Dermis blood vessel endothelial cell (primary cell): Measurements from ENCODE around the gene LTN1. TPM values are rescaled to one million over a fixed set of nuclear protein-coding genes. Genes with fewer than 3 reads are reported as not detected.
A peak's percentile ranks its signal among the peaks of the same experiment; 100 is the strongest.

Experiments used
- DNase-seq: peaks from one replicate; pipeline ENCODE4 v3.0.0; 2010
- total RNA-seq: library from RNA; depleted of rRNA; stranded (reverse); fragments of >200 nt; gene quantifications from 2 replicates; pipeline ENCODE4 v1.2.3, GENCODE V29; 2014

The LTN1 gene
- total RNA-seq, 1 donor from 2014 or later = 34.0 TPM

DNA sequence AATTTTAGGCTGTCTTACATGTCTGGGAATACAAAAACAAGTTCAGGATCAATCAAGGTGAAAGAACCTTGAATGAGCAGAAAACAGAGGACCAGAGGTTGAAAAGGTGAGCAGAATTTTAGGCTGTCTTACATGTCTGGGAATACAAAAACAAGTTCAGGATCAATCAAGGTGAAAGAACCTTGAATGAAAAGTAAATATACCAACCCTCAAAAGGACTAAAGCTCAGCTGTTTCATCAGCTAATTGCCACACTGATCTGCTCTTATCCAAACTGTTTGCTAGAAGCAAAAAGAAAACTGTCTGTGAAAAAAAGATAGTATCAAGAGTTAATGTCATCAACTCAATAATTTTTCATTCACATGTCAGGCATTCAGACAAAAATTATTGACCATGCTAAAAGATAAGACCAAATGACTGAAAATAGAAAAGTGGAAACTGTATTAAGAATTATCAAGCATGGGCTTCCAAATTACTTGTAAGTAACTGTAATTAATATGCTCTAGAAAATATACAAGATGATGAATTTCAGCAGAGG lies 69.2 kb downstream of the LTN1 start:
- DNase-seq = no peak

GRCh38 chr21:28922368-28922767 lies 70.3 kb downstream of the LTN1 start:
- no peak for DNase-seq

DNA sequence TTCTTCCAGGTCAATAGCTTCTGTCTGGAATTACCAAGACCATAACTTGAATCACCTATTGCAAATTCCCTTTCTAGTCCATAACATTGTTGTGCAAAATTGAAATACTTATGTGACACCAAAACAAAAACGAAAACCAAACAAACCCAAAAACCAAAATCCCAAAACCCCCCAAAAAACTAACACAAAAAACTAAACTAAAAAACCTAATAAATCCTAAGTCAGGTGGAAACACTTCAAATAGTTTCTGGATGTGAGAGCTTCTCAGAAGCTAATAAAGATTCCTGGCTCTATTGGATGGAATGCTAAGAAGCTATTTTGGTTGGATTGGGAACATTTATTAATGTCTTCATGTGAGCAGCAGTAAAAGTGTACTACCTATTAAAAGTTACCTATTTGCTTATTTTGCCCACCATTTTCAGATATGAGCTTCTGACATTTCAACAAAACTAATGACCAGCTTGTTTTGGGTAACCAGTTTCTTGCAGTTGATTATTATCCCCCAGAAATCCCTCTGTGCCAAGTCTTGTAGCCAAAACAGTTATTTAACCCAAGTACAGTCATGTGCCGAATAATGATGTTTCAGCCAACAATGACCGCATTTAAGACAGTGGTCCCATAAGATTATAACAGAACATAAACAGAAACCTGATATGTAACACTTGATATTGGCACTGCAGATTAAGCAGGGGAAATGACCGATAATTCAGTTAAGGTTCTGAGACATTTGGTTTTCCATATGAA lies 76.4 kb downstream of the LTN1 start:
- DNase-seq = no peak

DNA sequence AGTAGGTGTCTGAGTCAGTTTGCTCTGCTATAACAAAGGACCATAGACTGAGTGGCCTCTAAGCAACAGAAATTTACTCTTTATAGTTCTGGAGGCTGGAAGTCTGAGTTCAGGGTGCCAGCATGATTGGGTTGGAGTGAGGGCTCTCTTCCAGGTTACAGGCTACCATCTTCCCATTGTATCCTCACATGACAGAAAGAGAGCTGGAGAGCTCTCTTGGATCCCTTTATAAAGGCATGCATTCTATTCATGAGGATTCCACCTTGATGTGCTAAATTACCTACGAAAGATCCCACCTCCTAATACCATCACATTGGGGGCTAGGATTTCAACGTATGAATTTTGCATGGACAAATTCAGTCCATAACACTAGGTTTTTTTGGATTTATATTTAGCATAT lies 79.6 kb downstream of the LTN1 start:
- DNase-seq = no peak

DNA sequence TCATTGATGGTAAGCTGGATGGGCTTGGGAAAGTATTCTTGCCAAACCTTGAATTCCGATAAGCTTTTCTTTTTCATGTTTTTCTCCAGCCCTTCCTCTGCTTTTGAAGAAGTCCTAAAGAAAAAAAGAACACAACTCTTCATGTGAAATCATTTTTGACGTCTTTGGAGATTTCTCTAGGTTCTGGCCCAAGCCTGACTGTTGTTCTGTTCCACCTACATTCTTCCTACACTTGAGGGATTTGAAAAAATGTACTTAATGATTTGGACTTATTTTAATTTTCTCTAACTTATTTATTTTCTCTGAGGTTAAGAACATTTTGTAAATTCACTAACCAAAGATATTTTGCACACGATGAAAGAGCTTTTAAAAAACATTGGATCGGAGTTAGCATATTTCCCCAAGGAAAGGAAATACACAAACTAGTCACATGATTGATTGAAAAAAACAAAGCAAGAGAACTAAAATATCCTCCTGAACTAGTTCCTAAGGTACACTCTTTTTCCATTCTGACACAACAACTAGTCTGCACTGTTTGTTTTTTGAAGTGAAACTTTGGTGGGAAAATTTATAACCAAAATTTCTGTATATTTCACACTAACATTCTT lies 82.3 kb downstream of the LTN1 start:
- no peak for DNase-seq

DNA sequence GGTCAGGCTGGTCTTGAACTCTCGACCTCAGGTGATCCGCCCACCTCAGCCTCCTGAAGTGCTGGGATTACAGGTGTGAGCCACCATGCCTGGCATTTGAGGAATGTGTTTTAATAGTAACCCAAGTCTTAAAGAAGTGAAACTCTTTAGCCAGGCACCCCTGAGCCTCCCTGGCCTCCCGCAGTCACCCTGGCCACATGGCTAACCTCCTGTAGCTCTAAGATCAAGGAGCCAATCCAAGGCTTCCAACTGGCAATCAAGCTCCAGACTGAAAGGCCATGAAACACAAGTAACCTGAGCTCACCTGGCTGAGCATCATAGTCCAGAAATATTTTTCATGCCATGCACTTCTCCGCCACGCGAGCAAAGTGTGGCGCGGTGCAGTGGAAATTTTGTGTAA lies 84.3 kb downstream of the LTN1 start:
- no peak for DNase-seq

DNA sequence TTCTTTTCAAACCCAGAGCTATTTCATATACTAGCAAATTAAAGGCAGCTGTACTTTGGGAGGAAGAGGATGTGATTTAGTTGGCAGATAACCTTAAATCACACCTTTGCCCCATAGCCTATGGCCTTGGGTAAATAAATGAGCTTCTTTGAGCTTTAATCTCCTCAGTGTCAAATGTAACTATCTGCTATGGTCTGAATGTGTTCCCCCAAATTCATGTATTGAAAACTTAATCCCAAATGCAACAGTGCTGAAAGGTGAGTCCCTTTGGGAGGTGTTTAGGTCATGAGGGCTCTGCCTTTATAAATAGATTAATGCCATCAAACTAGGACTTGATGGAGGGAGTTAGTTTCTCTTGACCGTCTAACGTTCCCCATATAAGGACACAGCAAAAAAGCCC lies 85.8 kb downstream of the LTN1 start:
- no peak for DNase-seq

DNA sequence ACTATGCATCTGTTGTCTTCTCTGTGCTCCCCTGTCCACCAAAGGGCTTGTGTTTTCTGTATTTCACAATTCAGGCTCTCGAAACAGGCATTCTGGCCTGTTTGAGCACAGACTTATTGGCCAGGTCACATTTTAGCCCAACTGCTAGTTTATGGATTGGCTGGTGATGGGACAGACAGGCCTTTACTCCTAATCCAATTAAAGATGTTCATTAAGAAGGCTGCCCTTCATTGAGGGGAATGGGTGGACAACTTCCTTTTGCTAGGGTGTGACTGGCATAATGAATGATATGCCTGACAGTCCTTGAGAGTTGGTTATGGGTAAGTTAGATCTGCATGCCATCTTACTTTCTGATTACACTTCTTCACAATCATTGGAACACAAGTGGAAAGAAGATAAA lies 86.4 kb downstream of the LTN1 start:
- DNase-seq = no peak

DNA sequence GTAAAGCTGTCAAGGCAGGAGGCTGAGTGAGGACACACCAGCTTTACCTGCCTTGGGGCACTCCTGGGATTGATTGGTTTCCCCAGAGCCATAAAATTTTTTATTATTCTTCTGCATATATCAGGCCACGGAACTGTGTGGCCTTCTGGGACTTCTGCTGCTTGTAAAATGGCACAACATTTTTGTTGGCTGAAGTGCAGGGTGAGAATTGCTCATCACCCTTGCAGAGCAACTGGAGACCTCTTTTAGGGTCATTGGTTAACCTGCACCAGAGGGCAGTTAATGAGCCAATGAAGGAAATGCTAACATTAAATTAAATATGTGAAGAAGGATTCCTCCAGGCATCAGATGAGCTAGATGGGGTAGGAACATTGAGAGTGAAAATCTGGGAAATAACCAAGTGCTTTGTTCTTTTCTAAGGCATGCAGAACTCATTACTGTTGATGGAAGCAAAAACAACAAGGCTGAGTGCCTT lies 87.7 kb downstream of the LTN1 start:
- no peak for DNase-seq

DNA sequence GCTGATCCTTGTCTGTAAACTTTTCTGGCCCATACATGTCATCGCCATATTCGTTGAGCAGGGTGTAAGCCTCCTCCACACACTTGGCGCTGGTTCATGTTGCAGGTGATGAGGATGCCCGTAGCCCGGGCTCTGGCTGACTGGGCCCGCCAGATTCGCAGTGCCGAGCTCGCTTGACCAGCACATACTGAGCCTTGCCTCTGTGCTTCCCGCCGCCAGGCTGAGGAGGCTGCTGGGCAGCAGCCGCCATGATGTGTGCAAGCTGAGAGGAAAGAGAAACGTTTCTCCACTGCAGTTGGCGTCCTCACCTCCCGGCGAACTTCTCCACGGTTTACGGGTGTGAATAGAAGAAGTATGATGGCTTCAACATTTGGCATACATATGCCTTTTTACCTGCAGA lies 89.2 kb downstream of the LTN1 start:
- DNase-seq = no peak

DNA sequence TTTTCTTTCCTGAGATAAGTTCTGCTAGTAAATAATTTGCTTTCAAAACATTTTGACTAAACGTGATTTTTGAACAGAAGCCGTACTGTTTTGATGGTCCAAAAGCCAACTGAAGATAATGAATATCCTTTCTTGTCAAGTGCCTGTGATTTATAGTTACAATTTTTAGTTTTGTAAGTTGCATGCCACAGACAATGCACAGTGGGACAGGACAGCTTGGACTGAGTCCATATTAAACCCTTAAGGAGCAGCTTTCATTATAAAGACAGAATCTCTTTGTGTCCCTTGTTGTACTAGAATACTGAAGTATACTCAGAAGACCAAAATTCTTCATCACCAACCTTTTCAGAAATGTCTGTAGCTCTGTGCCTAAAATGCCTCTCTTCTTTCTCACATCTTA lies 92.2 kb downstream of the LTN1 start:
- no peak for DNase-seq

DNA sequence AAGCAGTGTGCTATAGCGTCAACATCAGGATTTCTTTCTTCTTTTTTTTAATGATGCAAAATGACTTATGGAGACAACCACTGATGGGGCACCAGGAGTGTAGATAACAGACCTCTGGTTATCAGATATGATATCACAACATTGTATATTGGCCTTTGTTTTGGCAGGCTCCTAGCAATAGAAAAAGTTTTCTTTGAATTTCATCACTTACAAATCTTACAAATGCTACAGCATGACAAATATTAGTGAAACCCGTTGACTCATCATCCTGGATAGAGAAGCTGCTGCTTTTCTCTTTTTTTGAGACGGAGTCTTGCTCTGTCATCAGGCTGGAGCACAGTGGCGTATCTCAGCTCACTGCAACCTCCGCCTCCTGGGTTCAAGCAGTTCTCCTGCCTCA lies 92.9 kb downstream of the LTN1 start:
- no peak for DNase-seq

GRCh38 chr21:28899220-28899619 lies 93.5 kb downstream of the LTN1 start:
- DNase-seq = no peak

DNA sequence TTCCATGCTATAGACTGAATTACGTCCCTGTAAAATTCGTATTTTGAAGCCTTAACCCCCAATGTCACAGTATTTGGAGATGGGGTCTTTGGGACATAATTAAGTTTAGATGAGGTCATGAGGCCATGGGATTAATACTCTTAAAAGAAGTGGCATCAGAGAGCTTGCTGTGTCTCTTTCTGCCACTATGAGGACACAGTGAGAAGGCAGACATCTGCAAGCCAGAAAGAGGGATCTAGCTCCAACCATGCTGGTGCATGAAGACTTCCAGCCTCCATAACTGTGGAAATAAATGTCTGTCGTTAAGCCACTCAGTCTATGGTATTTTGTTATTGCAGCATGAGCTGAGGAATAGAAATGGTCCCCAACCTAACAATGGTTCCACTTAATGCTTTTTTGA lies 99.0 kb downstream of the LTN1 start:
- no peak for DNase-seq

DNA sequence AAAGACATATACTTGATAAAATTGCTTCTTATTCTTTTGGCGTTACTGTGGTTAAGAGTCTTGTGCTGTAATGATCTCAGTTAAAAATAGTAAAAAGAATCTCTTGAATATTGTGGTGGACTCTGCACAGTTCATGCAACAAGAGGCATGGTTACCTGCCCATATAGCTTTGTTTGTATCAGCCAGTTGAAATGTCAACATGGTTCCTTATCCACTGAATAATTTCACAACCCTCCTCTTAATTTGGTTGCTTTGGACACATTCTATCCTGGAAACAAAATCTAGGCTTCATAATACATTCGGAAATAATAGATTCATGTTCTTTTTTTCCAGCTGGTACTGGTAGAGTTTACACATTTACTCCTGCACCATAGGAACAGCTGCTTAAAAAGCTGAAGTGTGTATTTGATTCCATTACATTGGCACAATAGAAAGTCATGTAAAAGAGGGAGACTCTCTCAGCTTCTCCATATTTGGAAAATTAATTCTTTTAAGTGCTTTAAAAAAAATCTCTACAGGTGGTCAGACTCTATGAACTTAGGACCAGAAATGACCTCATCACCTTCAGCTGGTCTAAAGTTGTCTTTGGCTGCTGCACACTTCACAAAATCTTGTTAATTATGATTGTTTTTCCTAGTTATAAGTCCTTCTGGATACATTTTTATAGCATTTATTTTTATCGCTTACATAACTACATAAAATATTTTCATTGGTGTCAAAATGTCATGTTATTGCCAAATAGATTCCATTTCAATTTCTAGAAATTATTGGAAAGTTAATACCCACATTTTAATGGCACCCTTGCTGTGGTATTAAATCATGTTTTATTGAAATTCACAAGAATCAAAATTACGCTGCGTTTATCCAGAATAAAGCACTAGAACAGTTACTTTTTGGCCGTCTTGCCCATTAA lies 100.2 kb downstream of the LTN1 start:
- DNase-seq = no peak

GRCh38 chr21:28885853-28886177 lies 106.9 kb downstream of the LTN1 start:
- no peak for DNase-seq

- DNase-seq = peak; percentile 93
These were observed 107.5 kb downstream of the LTN1 start for GRCh38 chr21:28884976-28885852.

DNA sequence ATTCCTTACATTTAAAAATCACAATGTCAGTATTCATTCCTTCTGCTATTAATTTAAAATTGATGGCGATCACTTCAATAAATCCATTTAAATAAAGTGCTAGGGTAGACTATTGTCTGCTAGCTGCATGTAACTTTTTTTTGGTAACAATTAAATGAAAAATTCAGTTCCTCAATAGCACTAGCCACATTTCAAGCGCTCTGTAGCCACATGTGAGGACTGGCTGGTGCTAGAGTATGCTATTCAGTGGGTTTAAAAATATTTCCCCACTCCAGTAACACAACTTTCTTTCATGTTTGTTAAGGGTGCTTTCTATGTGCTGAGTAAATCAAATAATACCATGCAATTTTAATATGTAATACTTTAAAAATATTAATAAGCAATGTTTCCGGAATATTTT lies 108.2 kb downstream of the LTN1 start:
- DNase-seq = peak; percentile 15

GRCh38 chr21:28883931-28884330 lies 108.7 kb downstream of the LTN1 start:
- no peak for DNase-seq

DNA sequence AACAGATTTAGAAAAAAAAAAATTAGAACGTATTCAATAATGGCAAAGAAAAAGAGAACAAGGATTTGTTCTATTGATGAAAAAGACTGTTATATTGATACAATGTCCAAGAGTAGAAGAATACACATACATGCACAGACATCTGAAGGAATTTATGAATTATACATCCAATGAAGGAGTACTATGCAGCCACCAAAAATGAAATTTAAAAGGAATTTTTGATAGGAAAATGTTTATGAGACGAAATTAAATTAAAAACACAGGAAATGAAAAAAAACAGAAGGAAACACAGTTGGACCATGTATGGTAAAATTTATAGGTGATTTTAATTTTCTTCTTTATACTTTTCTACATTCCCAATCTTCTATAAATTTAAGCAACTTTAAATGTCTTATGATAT lies 110.3 kb downstream of the LTN1 start:
- DNase-seq = no peak
